IMR-90 (cell line): ENCODE results near the gene OSBPL6. TPM values are rescaled to one million over a fixed set of nuclear protein-coding genes. Genes with fewer than 3 reads are reported as not detected.

Experiments
- ATAC-seq: fragments of 200-7000 bp; cut with Tn5 transposase; 2 replicates; pipeline ENCODE4 v1.9.1; 2020; ENCODE audit warnings: low read depth, mild to moderate bottlenecking, moderate library complexity
- BruUV-seq: library from RNA; stranded (reverse); fragments of 400-500 nt; replicated peaks from 2 replicates; lab custom pipeline; 2021; lab: Mats Ljungman, UMichigan
- CTCF ChIA-PET: fragments of 300-600 bp; formaldehyde crosslinking; extraction: SDS; loops from one replicate; lab custom pipeline; 2021; ENCODE audit warnings: antibody characterized with exemption; lab: Yijun Ruan, JAX
- POLR2A ChIA-PET: fragments of 300-600 bp; sonication (Branson Sonifier 250); formaldehyde crosslinking; loops from one replicate; lab custom pipeline; 2022; ENCODE audit warnings: antibody characterized with exemption; ENCODE audit not compliant: unreplicated experiment; lab: Charles Lee
- DNase-seq: peaks from one replicate; pipeline ENCODE4 v3.0.0; 2013
- H2AFZ ChIP-seq: replicated peaks from 2 replicates; pipeline ENCODE3; 2013; ENCODE audit warnings: low read length, mild to moderate bottlenecking; ENCODE audit not compliant: poor library complexity
- H2AK5ac ChIP-seq: 2 replicates; pipeline ENCODE4 v1.6.1; 2013; ENCODE audit warnings: low read depth, low read length, inconsistent platforms
- H2AK9ac ChIP-seq: replicated peaks from 2 replicates; pipeline ENCODE3; 2013; ENCODE audit warnings: mild to moderate bottlenecking, low read depth, low read length, moderate library complexity; ENCODE audit not compliant: poor library complexity
- H2BK120ac ChIP-seq: 2 replicates; pipeline ENCODE4 v1.6.1; 2013; ENCODE audit warnings: low read depth, low read length, inconsistent platforms
- H2BK15ac ChIP-seq: 3 replicates; pipeline ENCODE4 v1.6.1; 2013; ENCODE audit warnings: low read depth, low read length, inconsistent platforms
- H2BK20ac ChIP-seq: 2 replicates; pipeline ENCODE4 v1.6.1; 2013; ENCODE audit warnings: low read depth, mild to moderate bottlenecking, inconsistent platforms, low read length, moderate library complexity
- H2BK5ac ChIP-seq: 2 replicates; pipeline ENCODE4 v1.6.1; 2013; ENCODE audit warnings: mild to moderate bottlenecking, low read depth, low read length, inconsistent platforms; ENCODE audit not compliant: poor library complexity, severe bottlenecking
- H3K14ac ChIP-seq: replicated peaks from 2 replicates; pipeline ENCODE4 v1.6.1; 2013; ENCODE audit warnings: low read depth, low read length, inconsistent platforms
- H3K18ac ChIP-seq: 2 replicates; pipeline ENCODE4 v1.6.1; 2013; ENCODE audit warnings: low read depth, low read length, control low read depth
- H3K23ac ChIP-seq: 2 replicates; pipeline ENCODE4 v1.6.1; 2013; ENCODE audit warnings: low read depth, low read length, inconsistent platforms
- H3K27ac ChIP-seq: 2 replicates; pipeline ENCODE4 v1.5.1; 2013; ENCODE audit warnings: mild to moderate bottlenecking, control low read depth, low read length; ENCODE audit not compliant: insufficient read depth
- H3K27me3 ChIP-seq: 2 replicates; pipeline ENCODE4 v1.6.1; 2013; ENCODE audit warnings: low read length; ENCODE audit not compliant: control insufficient read depth, insufficient read depth
- H3K36me3 ChIP-seq: 2 replicates; pipeline ENCODE4 v1.6.1; 2013; ENCODE audit warnings: low read length, mixed read lengths; ENCODE audit not compliant: control insufficient read depth, insufficient read depth
- H3K4ac ChIP-seq: 2 replicates; pipeline ENCODE4 v1.6.1; 2013; ENCODE audit warnings: low read depth, low read length, inconsistent platforms
- H3K4me1 ChIP-seq: 2 replicates; pipeline ENCODE4 v1.6.1; 2013; ENCODE audit warnings: low read length, mixed read lengths; ENCODE audit not compliant: control insufficient read depth, insufficient read depth
- H3K4me2 ChIP-seq: 2 replicates; pipeline ENCODE4 v1.6.1; 2013; ENCODE audit warnings: low read depth, mild to moderate bottlenecking, control low read depth, low read length, moderate library complexity
- H3K4me3 ChIP-seq: 2 replicates; pipeline ENCODE4 v1.5.1; 2013; ENCODE audit warnings: low read depth, mild to moderate bottlenecking, control low read depth, low read length, moderate library complexity; ENCODE audit not compliant: insufficient read depth
- H3K56ac ChIP-seq: 2 replicates; pipeline ENCODE4 v1.6.1; 2013; ENCODE audit warnings: low read length, inconsistent platforms; ENCODE audit not compliant: insufficient read depth; ENCODE audit errors: extremely low read depth
- H3K79me1 ChIP-seq, 2 experiments: 2 replicates each; pipeline ENCODE4 v1.6.1; 2013; ENCODE audit warnings: low read length in 2 of 2, inconsistent platforms in 1 of 2, low read depth in 1 of 2
- H3K9ac ChIP-seq: 2 replicates; pipeline ENCODE4 v1.6.1; 2013; ENCODE audit warnings: low read depth, low read length, control low read depth
- H3K9me1 ChIP-seq: 2 replicates; pipeline ENCODE4 v1.6.1; 2013; ENCODE audit warnings: low read length, inconsistent platforms; ENCODE audit not compliant: insufficient read depth
- H3K9me3 ChIP-seq: 2 replicates; pipeline ENCODE4 v1.6.1; 2013; ENCODE audit warnings: low read length; ENCODE audit not compliant: control insufficient read depth, insufficient read depth
- H4K20me1 ChIP-seq: 2 replicates; pipeline ENCODE4 v1.6.1; 2013; ENCODE audit warnings: low read length, inconsistent platforms; ENCODE audit not compliant: insufficient read depth
- H4K5ac ChIP-seq: 2 replicates; pipeline ENCODE4 v1.6.1; 2013; ENCODE audit warnings: mild to moderate bottlenecking, low read depth, low read length, control low read depth
- H4K8ac ChIP-seq, 2 experiments: 2 replicates each; pipeline ENCODE4 v1.6.1; 2013; ENCODE audit warnings: low read depth in 2 of 2, low read length in 2 of 2, control low read depth in 1 of 2, inconsistent platforms in 1 of 2
- H4K91ac ChIP-seq: 2 replicates; pipeline ENCODE4 v1.6.1; 2013; ENCODE audit warnings: low read depth, low read length, inconsistent platforms; ENCODE audit not compliant: insufficient read depth
- CHD1 ChIP-seq: IDR thresholded peaks from 2 replicates; pipeline ENCODE4 v1.6.1; 2012; ENCODE audit warnings: low read depth, low read length, improper control_type of control experiment
- CTCF ChIP-seq: conservative IDR thresholded peaks from 2 replicates; pipeline ENCODE4 v1.5.1; 2012; ENCODE audit warnings: mild to moderate bottlenecking, low read depth, low read length, improper control_type of control experiment
- FOS ChIP-seq: fragments of 150-350 bp; IDR thresholded peaks from 2 replicates; pipeline ENCODE4 v1.6.1; 2016; ENCODE audit warnings: low read depth, low read length
- MAFK ChIP-seq: IDR thresholded peaks from 2 replicates; pipeline ENCODE4 v1.6.1; 2012; ENCODE audit warnings: low read depth, low read length, improper control_type of control experiment
- RAD21 ChIP-seq: IDR thresholded peaks from 2 replicates; pipeline ENCODE4 v1.6.1; 2012; ENCODE audit warnings: low read length, improper control_type of control experiment
- SMC3 ChIP-seq: fragments of 150-350 bp; IDR thresholded peaks from 2 replicates; pipeline ENCODE4 v1.6.1; 2016; ENCODE audit warnings: low read depth, mild to moderate bottlenecking, antibody characterized with exemption, low read length, moderate library complexity
- USF2 ChIP-seq: fragments of 150-350 bp; IDR thresholded peaks from 2 replicates; pipeline ENCODE4 v1.6.1; 2017; ENCODE audit warnings: mild to moderate bottlenecking, antibody characterized with exemption, low read length, low read depth
- WGBS, 2 experiments: methylation state at CpG; one replicate each; pipeline versions ENCODE4 v1.1.5 to v1.1.7; 2013; ENCODE audit warnings: missing lambda C conversion rate in 2 of 2; ENCODE audit not compliant: insufficient read length in 1 of 2; ENCODE audit errors: extremely low coverage in 2 of 2; 5-methylcytosine and 5-hydroxymethylcytosine counted together
- dilution Hi-C: fragments of 300-500 bp; cut with HindIII; formaldehyde crosslinking; loops from one replicate; pipeline ENCODE4 v1.14.3; 2018; ENCODE audit warnings: low sequenced_read_pairs; ENCODE audit not compliant: unreplicated experiment
- in situ Hi-C: fragments of 300-500 bp; cut with MboI; formaldehyde crosslinking; loops from 3 replicates; pipeline ENCODE4 v1.14.3; 2019; ENCODE audit warnings: low sequenced_read_pairs, inconsistent platforms, mixed read lengths
- intact Hi-C: fragments of 100-400 bp; cut with micrococcal nuclease; formaldehyde crosslinking; loops from 2 replicates; pipeline ENCODE4 v1.10.0; 2022
- polyA plus RNA-seq, 3 experiments: library from polyadenylated mRNA; depleted of rRNA; stranded (reverse); fragments of >200 nt; gene quantifications; 2 replicates each; pipeline ENCODE4 v1.2.3, GENCODE V29; 2012; ENCODE audit warnings: low replicate concordance in 1 of 3
- total RNA-seq: library from RNA; depleted of rRNA; stranded (reverse); fragments of >200 nt; gene quantifications from 2 replicates; pipeline ENCODE4 v1.2.3, GENCODE V29; 2012

OSBPL6 gene
- total and polyA plus RNA-seq, 2 of the 4 experiments (the other 2 are of a cell fraction): 3.2 to 3.7 TPM

GRCh38 chr2:178306352-178307073 lies 112.2 kb downstream of the OSBPL6 start:
- H4K91ac ChIP-seq: no peak overlapping the region
- dilution Hi-C loops: no loop called here
- H3K23ac ChIP-seq: no peak overlapping the region
- H2BK20ac ChIP-seq: no peak overlapping the region
- TF ChIP-seq SMC3: peak; percentile 54
- TF ChIP-seq RAD21: peak; percentile 62
- TF ChIP-seq CHD1: no peak
- TF ChIP-seq USF2: no peak
- TF ChIP-seq FOS: no peak
- no peak for TF ChIP-seq MAFK
- peak; percentile 66 for TF ChIP-seq CTCF
- H3K4me2 ChIP-seq: no peak overlapping the region
- H3K79me1 ChIP-seq: no peaks in the 10 kb centered on the region
- no peak overlapping the region for H3K18ac ChIP-seq
- no peak overlapping the region for H4K8ac ChIP-seq
- WGBS, 2 experiments: 70% methylated on average over 2 of the region's 8 CpGs; no CpG with 5 or more reads in 1 of the 2 experiments
- no peak overlapping the region for H2AK9ac ChIP-seq
- H2BK120ac ChIP-seq: no peak overlapping the region
- DNase-seq (peak; percentile 58), ATAC-seq (peak; percentile 98)
- no peak overlapping the region for H3K27ac ChIP-seq
- in situ Hi-C loops: no loop called here
- H3K9me3 ChIP-seq: no peaks in the 10 kb centered on the region
- BruUV-seq: no TSS peak
- CTCF ChIA-PET: interaction anchor here (0.6 to 2.4 kb wide), 8 partner anchors 9 to 875 kb away, joined by 3 to 11 read pairs (median 4); no protein-coding TSS in a partner anchor
- no peak overlapping the region for H4K5ac ChIP-seq
- H3K36me3 ChIP-seq: no peaks in the 10 kb centered on the region
- no peak overlapping the region for H3K4me3 ChIP-seq
- intact Hi-C loops: loop anchor here (1.0 kb wide), 1 partner anchor 108 kb away; no protein-coding TSS in a partner anchor
- H3K27me3 ChIP-seq: no peaks in the 10 kb centered on the region
- H4K20me1 ChIP-seq: no peaks in the 10 kb centered on the region
- peaks cover 3% of the 10 kb centered on the region; the same call in 1 of the 2 replicates for H3K9me1 ChIP-seq
- H2BK5ac ChIP-seq: no peak overlapping the region
- H3K14ac ChIP-seq: no peak overlapping the region
- no peak overlapping the region for H2BK15ac ChIP-seq
- no peak overlapping the region for H2AFZ ChIP-seq
- H3K9ac ChIP-seq: no peak overlapping the region
- H3K4ac ChIP-seq: no peak overlapping the region
- H3K56ac ChIP-seq: no peak overlapping the region
- no peak overlapping the region for H2AK5ac ChIP-seq
- POLR2A ChIA-PET: no interaction called here
- H3K4me1 ChIP-seq: no peaks in the 10 kb centered on the region
